Fibroblast of the aortic adventitia (primary cell): ENCODE measurements around the gene KATNAL1. TPM values are rescaled to one million over a fixed set of nuclear protein-coding genes. Genes with fewer than 3 reads are reported as not detected.

Experiments
- DNase-seq: peaks from one replicate; pipeline ENCODE4 v3.0.0-alpha.2; 2010; ENCODE audit warnings: low read depth
- H3K4me3 ChIP-seq: 2 replicates; pipeline ENCODE4 v1.5.1; 2011; ENCODE audit warnings: low read depth, mild to moderate bottlenecking, control low read depth, low read length, moderate library complexity
- small RNA-seq: library from RNA; depleted of rRNA; stranded (forward); fragments of <200 nt; gene quantifications from one replicate; pipeline ENCODE3, GENCODE V24; 2012
- total RNA-seq: library from RNA; depleted of rRNA; stranded (reverse); fragments of >200 nt; gene quantifications from 2 replicates; pipeline ENCODE4 v1.2.3, GENCODE V29; 2012; ENCODE audit warnings: low replicate concordance
- TF ChIP-seq, protein P1 (sequence below): IDR thresholded peaks from 2 replicates; pipeline ENCODE4 v1.5.1; 2011; ENCODE audit warnings: mild to moderate bottlenecking, low read length, control low read depth, inconsistent platforms; ENCODE audit not compliant: insufficient read depth

The KATNAL1 gene
- total RNA-seq, 1 donor = 38.7 TPM

DNA sequence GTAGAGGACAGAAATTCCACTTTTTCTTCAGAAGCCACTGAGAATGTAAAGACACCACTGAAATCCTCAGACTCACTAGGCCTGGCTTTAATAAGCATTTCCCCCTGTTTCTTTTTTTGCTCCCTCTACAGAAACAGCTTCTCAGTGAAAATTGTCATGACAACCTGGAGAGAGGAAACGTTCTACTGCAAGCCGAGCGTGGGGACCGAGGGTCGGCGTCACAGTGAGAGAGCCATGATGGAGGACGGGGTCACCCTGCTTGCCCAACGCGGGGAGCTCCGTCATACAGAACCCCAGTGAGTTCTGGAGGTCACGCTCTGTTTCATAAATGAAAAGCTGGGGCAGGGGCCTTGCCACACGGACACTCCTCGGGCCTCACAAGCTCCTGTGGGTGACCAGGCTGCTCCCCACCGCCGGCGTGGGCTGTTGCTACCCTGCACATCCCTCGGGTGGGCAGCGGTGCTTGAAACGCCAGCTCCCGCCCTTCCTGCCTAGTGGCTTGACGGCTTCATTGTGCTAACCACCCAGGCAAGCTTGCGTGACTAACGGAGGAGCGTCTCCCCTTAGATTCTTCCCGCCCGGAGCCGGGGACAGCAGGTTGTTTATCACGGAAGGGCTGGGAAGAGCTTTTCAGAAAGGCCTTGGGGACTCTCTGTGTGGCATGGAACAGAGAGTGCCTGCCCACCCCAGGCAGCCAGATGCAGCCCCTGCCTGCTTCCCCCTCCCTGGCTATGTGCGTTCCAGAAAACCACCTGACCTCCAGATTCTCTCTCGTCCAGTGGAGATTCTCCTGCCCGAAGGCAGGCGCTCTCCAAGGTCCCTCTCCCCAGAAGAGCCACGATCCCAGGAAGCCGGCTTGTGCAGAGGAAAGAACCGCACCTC is 153.6 kb downstream of the KATNAL1 start:
- TF ChIP-seq, protein P1, sequence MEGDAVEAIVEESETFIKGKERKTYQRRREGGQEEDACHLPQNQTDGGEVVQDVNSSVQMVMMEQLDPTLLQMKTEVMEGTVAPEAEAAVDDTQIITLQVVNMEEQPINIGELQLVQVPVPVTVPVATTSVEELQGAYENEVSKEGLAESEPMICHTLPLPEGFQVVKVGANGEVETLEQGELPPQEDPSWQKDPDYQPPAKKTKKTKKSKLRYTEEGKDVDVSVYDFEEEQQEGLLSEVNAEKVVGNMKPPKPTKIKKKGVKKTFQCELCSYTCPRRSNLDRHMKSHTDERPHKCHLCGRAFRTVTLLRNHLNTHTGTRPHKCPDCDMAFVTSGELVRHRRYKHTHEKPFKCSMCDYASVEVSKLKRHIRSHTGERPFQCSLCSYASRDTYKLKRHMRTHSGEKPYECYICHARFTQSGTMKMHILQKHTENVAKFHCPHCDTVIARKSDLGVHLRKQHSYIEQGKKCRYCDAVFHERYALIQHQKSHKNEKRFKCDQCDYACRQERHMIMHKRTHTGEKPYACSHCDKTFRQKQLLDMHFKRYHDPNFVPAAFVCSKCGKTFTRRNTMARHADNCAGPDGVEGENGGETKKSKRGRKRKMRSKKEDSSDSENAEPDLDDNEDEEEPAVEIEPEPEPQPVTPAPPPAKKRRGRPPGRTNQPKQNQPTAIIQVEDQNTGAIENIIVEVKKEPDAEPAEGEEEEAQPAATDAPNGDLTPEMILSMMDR = no peak
- H3K4me3 ChIP-seq = no peak overlapping the region
- DNase-seq = no peak

Small RNA genes within 50 kb of the gene (small RNA-seq; reads per million reads assigned to genes)
- not detected for gene RNU6-64P

Other genes starting within 250 kb of the KATNAL1 start
- under 0.01 TPM in 1 of 2 replicates, not detected in the other for gene UBE2L5, start 114.9 kb upstream of the KATNAL1 start, total RNA-seq
- 319 and 407 TPM in 2 replicates for gene HMGB1, start 158.4 kb upstream of the KATNAL1 start, total RNA-seq